ENCODE data around the gene ASTN2. TPM values are rescaled to one million over a fixed set of nuclear protein-coding genes. Genes with fewer than 3 reads are reported as not detected.

Gene ASTN2
- polyA plus RNA-seq, 2 of the 4 experiments (the other 2 are of a cell fraction): 5.8 to 11.6 TPM

GRCh38 chr9:116493183-116493860 lies 921.5 kb downstream of the ASTN2 start:
- FAIRE-seq (no peak), ATAC-seq (peak in 1 of 2 experiments; percentile 66; a peak in 3 of 6 replicates), DNase-seq (ENCODE audit: low read depth in 1 of 2, low spot score in 1 of 2) (no peak)
- TF ChIP-seq FOSL2 (IDR thresholded peaks at IDR 0.05) (no peak), FOSL2 (CRISPR knock-in tag; IDR thresholded peaks at IDR 0.05) (no peak), PHF8 (IDR thresholded peaks at IDR 0.05; ENCODE audit: borderline replicate concordance, low read depth) (no peak), EHF (CRISPR knock-in tag; IDR thresholded peaks at IDR 0.05) (no peak), HES2 (IDR thresholded peaks at IDR 0.05) (no peak), ZNF302 (CRISPR knock-in tag; IDR thresholded peaks at IDR 0.05) (no peak), JUNB (IDR thresholded peaks at IDR 0.05) (no peak), MYC (IDR thresholded peaks at IDR 0.05; ENCODE audit: borderline replicate concordance, low read length) (no peak), CHD2 (IDR thresholded peaks at IDR 0.05; ENCODE audit: low read length, partially characterized antibody) (no peak), RNF2 (IDR thresholded peaks at IDR 0.05; ENCODE audit: borderline replicate concordance, low read depth) (no peak), KDM5A (IDR thresholded peaks at IDR 0.05) (no peak), GATA3 (IDR thresholded peaks at IDR 0.05; ENCODE audit: borderline replicate concordance) (no peak), CEBPB (IDR thresholded peaks at IDR 0.05) (no peak), USF2 (IDR thresholded peaks at IDR 0.05) (no peak), BCL3 (IDR thresholded peaks at IDR 0.05) (no peak), MAX (IDR thresholded peaks at IDR 0.05) (no peak), NR3C1 (IDR thresholded peaks at IDR 0.05) (no peak), CTCF (IDR thresholded peaks at IDR 0.05) (no peak)
- 68% methylated on average over 8 of the region's 8 CpGs for WGBS (ENCODE audit: missing lambda C conversion rate)
- H3K27ac ChIP-seq: peak overlapping the region; percentile 42 to 81
- ChIA-PET POLR2A (no interaction called here), CTCF (no interaction called here)
- H3K4me2 ChIP-seq: peak overlapping the region; percentile 18; the same call in 2 of the 3 replicates
- H3K9me3 ChIP-seq: no peaks in the 10 kb centered on the region
- no peak overlapping the region for H3K4me3 ChIP-seq
- H3K4me1 ChIP-seq: peaks cover 34% of the 10 kb centered on the region

- DNase-seq (ENCODE audit: low read depth in 1 of 2, low spot score in 1 of 2) (no peak), ATAC-seq (no peak), FAIRE-seq (no peak)
- no peak overlapping the region for H3K4me3 ChIP-seq
- no peaks in the 10 kb centered on the region for H3K9me3 ChIP-seq
- H3K27ac ChIP-seq: peak overlapping the region; percentile 24 to 81; a peak in 5 of 6 replicates
- ChIA-PET CTCF (interaction anchor here (0.6 to 2.5 kb wide), 6 partner anchors 12 to 156 kb away, joined by 3 to 7 read pairs (median 3); no protein-coding TSS in a partner anchor), POLR2A (no interaction called here)
- H3K4me2 ChIP-seq: 0 out of 3 replicates have a peak overlapping the region, but pooled peaks have one; percentile 10
- no peak for TF ChIP-seq ZFP36 (IDR thresholded peaks at IDR 0.05; ENCODE audit: borderline replicate concordance, partially characterized antibody)
- no peak for TF ChIP-seq USF2 (IDR thresholded peaks at IDR 0.05)
- no peak for TF ChIP-seq MAZ (IDR thresholded peaks at IDR 0.05; ENCODE audit: borderline replicate concordance, low read depth, low read length)
- no peak for TF ChIP-seq HOXA7 (CRISPR knock-in tag; IDR thresholded peaks at IDR 0.05)
- TF ChIP-seq E2F6 (IDR thresholded peaks at IDR 0.05; ENCODE audit: borderline replicate concordance, low read depth): no peak
- TF ChIP-seq TFCP2L1 (CRISPR knock-in tag; IDR thresholded peaks at IDR 0.05): no peak
- TF ChIP-seq MAFK (IDR thresholded peaks at IDR 0.05; ENCODE audit: partially characterized antibody): no peak
- no peak for TF ChIP-seq KDM1A (IDR thresholded peaks at IDR 0.05; ENCODE audit: low read depth)
- TF ChIP-seq JUNB (IDR thresholded peaks at IDR 0.05): no peak
- H3K4me1 ChIP-seq: peaks cover 30% of the 10 kb centered on the region
These were observed 923.2 kb downstream of the ASTN2 start for GRCh38 chr9:116491659-116492058.
